KMS-11 (cell line): ENCODE measurements around the gene SLCO4A1.

Experiments
- H2AFZ ChIP-seq: fragments of 200-600 bp; sonication (generic); 2 replicates; pipeline ENCODE4 v1.6.1; 2016; ENCODE audit warnings: antibody characterized with exemption, mixed run types, low read depth
- H3K27ac ChIP-seq: fragments of 200-600 bp; sonication (generic); 2 replicates; pipeline ENCODE4 v1.6.1; 2016; ENCODE audit warnings: mild to moderate bottlenecking, mixed run types
- H3K27me3 ChIP-seq: fragments of 200-600 bp; sonication (generic); 2 replicates; pipeline ENCODE4 v1.6.1; 2017; ENCODE audit warnings: mild to moderate bottlenecking, low read depth, mixed run types, moderate library complexity; ENCODE audit not compliant: insufficient read depth
- H3K36me3 ChIP-seq: fragments of 200-600 bp; sonication (generic); 2 replicates; pipeline ENCODE4 v1.6.1; 2017; ENCODE audit warnings: mild to moderate bottlenecking, mixed run types; ENCODE audit not compliant: insufficient read depth
- H3K4me1 ChIP-seq: fragments of 200-600 bp; sonication (generic); 2 replicates; pipeline ENCODE4 v1.6.1; 2016; ENCODE audit warnings: mild to moderate bottlenecking, low read depth, mixed run types; ENCODE audit not compliant: poor library complexity, severe bottlenecking
- H3K4me2 ChIP-seq: fragments of 200-600 bp; sonication (generic); 2 replicates; pipeline ENCODE4 v1.7.0; 2016; ENCODE audit warnings: mild to moderate bottlenecking, mixed run types
- H3K4me3 ChIP-seq: fragments of 200-600 bp; sonication (generic); IDR thresholded peaks from 2 replicates; pipeline ENCODE4 v1.6.1; 2017; ENCODE audit warnings: low read depth, low read length, mixed read lengths; ENCODE audit not compliant: insufficient read depth
- H3K79me2 ChIP-seq: fragments of 200-600 bp; sonication (generic); 2 replicates; pipeline ENCODE4 v1.6.1; 2016; ENCODE audit warnings: low read depth, mixed run types; ENCODE audit not compliant: insufficient read depth
- H3K9ac ChIP-seq: fragments of 200-600 bp; sonication (generic); 2 replicates; pipeline ENCODE4 v1.6.1; 2016; ENCODE audit warnings: mild to moderate bottlenecking, mixed run types
- H4K20me1 ChIP-seq: fragments of 200-600 bp; sonication (generic); 2 replicates; pipeline ENCODE4 v1.6.1; 2016; ENCODE audit warnings: mild to moderate bottlenecking, mixed run types; ENCODE audit not compliant: insufficient read depth
- TF ChIP-seq, protein P1 (sequence below): fragments of 200-600 bp; sonication (generic); conservative IDR thresholded peaks from 2 replicates; pipeline ENCODE4 v1.6.1; 2017; ENCODE audit warnings: low read depth, mild to moderate bottlenecking, antibody characterized with exemption, low read length, moderate library complexity, mixed read lengths

Gene SLCO4A1

DNA sequence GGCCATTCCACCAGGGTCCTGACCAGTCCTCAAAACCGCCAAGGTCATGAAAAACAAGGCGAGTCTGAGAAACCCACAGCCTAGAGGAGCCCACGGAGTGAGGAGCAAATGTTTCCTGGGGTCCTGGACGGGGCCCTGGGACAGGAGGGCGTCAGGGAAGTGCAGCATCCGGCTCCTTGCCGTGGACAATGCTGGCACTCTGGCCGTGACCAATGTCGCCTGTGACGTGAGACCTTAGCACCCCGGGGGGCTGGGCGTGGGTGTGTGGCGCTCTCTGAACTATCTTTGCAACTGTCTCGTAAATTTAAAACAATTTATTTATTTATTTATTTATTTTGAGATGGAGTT, 34.1 kb upstream of the SLCO4A1 start:
- Histone ChIP-seq H3K9ac (no peak overlapping the region), H3K27me3 (peaks cover 100% of the 10 kb centered on the region), H3K79me2 (no peaks in the 10 kb centered on the region)

DNA sequence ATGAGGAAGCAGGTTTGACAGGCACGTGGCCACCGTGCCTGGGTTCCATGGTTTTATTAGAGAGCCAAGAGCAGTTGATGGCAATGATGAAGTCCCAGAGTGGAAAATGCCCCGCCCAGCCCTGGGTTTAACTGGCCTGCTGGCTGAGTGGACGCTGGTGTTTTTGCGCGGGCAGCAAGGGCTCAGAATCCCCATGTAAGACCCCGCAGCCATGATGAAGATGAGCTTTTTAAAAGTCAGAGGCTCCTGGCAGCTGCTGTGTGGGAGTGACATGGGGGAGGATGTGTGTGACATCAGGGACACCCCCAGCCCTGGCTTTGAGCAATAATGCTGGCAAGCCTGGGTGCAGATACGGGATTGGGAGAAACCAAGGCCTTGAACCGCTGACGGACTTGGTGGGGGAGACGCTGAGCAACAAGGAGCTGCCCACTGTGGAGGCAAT, 33.0 kb upstream of the SLCO4A1 start:
- Histone ChIP-seq H3K36me3 (no peaks in the 10 kb centered on the region), H4K20me1 (no peaks in the 10 kb centered on the region), H2AFZ (no peak overlapping the region), H3K27ac (no peak overlapping the region), H3K27me3 (peaks cover 100% of the 10 kb centered on the region), H3K4me2 (no peak overlapping the region), H3K79me2 (no peaks in the 10 kb centered on the region), H3K9ac (no peak overlapping the region), H3K4me1 (no peaks in the 10 kb centered on the region), H3K4me3 (no peak overlapping the region)
- TF ChIP-seq, protein P1, sequence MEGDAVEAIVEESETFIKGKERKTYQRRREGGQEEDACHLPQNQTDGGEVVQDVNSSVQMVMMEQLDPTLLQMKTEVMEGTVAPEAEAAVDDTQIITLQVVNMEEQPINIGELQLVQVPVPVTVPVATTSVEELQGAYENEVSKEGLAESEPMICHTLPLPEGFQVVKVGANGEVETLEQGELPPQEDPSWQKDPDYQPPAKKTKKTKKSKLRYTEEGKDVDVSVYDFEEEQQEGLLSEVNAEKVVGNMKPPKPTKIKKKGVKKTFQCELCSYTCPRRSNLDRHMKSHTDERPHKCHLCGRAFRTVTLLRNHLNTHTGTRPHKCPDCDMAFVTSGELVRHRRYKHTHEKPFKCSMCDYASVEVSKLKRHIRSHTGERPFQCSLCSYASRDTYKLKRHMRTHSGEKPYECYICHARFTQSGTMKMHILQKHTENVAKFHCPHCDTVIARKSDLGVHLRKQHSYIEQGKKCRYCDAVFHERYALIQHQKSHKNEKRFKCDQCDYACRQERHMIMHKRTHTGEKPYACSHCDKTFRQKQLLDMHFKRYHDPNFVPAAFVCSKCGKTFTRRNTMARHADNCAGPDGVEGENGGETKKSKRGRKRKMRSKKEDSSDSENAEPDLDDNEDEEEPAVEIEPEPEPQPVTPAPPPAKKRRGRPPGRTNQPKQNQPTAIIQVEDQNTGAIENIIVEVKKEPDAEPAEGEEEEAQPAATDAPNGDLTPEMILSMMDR, result no peak

More for the DNA sequence above, 34.1 kb upstream of the SLCO4A1 start:
- H3K4me2 ChIP-seq, result no peak overlapping the region
- no peaks in the 10 kb centered on the region for H3K4me1 ChIP-seq
- TF ChIP-seq, protein P1, result no peak
- no peak overlapping the region for H3K27ac ChIP-seq
- H3K4me3 ChIP-seq, result no peak overlapping the region
- no peaks in the 10 kb centered on the region for H3K36me3 ChIP-seq
- no peak overlapping the region for H2AFZ ChIP-seq
- no peaks in the 10 kb centered on the region for H4K20me1 ChIP-seq

DNA sequence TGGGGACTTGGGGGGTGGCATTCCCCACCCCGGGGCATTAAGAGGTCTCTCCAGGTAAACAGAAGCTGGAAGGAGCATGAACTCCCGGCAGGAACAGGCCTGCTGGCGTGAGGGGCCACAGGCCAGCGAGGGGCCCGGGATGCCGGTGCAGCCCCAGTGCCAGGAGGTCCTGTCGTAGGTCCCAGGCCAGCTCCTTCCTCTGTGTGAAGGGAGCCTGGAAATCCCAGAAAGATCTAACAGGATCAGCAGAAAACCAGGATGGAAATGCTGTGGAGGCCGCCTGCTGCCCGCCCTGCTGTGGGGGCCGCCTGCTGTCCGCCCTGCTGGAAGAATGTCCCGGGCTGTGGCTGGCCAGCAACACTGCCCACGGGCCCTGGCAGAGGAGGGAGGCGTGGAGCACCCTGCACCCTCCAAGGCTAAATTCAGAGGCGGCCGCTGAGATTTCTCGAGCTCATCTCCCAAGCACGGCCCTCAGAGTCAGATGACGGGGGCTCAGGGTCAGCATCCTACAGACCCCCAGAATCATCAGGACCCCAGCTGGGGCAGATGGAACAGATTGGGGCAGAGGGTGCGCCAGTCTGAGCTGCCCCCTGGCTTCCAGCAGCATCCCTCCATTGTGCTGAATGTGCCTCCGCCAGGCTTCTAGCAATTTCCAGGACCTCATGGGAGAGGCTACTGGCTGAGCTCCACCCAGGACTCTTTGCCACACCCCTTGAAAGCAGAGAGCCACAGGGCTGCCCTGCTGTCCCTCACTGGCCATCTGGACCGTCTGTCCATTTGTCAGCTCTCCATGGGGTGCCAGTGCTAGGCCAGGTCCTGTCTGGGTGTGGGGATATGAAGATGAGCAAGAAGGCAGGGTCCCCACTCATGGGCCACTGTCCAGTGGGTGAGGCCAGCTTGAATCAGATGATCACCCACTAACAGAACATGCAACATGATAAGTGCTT, 32.2 kb upstream of the SLCO4A1 start:
- Histone ChIP-seq H2AFZ (no peak overlapping the region), H3K4me3 (no peak overlapping the region), H3K4me1 (no peaks in the 10 kb centered on the region), H4K20me1 (no peaks in the 10 kb centered on the region), H3K27me3 (peaks cover 100% of the 10 kb centered on the region), H3K79me2 (no peaks in the 10 kb centered on the region), H3K27ac (no peak overlapping the region), H3K9ac (no peak overlapping the region), H3K4me2 (no peak overlapping the region), H3K36me3 (no peaks in the 10 kb centered on the region)
- TF ChIP-seq, protein P1, result no peak

DNA sequence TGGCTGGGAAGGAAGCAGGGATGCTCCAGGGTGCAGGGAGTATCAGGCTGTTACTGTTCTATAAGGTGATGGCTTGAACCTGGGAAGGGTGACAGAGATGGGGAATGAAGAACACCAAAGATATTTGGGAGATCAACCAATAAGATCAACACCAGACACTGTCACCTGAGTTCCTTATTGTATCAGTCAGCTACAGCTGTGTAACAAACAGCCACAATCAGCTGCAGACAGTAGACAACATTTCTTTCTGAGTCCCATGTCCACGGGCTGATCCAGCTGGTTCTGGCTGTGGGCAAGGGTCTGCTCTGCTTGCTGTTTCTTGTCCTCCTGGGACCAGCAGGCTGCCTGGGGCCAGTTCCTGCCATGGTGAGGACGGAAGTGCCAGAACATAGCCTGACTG, 31.3 kb upstream of the SLCO4A1 start:
- Histone ChIP-seq H3K27me3 (peaks cover 100% of the 10 kb centered on the region), H3K4me1 (no peaks in the 10 kb centered on the region)
- TF ChIP-seq, protein P1, result no peak

More for the DNA sequence above, 31.3 kb upstream of the SLCO4A1 start:
- H2AFZ ChIP-seq, result no peak overlapping the region
- no peaks in the 10 kb centered on the region for H3K79me2 ChIP-seq
- no peaks in the 10 kb centered on the region for H4K20me1 ChIP-seq
- H3K4me3 ChIP-seq, result no peak overlapping the region
- no peak overlapping the region for H3K9ac ChIP-seq
- no peaks in the 10 kb centered on the region for H3K36me3 ChIP-seq
- H3K27ac ChIP-seq, result no peak overlapping the region
- no peak overlapping the region for H3K4me2 ChIP-seq
